ENCODE results near the gene FAHD1. TPM values are rescaled to one million over a fixed set of nuclear protein-coding genes. Genes with fewer than 3 reads are reported as not detected.
A peak's percentile ranks its signal among the peaks of the same experiment; 100 is the strongest.

The FAHD1 gene
- total RNA-seq (ENCODE audit: unreplicated experiment) = 26.5 TPM
- long read RNA-seq, transcript FAHD1-203 (1 exons, 1,974 nt) = major isoform, 25 of 27 reads
- long read RNA-seq, partial matches to known transcripts = 0 of 27 reads
- long read RNA-seq, other reads (novel, unspliced or antisense) = 1 of 27 reads

- H3K27ac Mint-ChIP-seq (ENCODE audit: unreplicated experiment) = peak within 1 kb of the TSS; percentile 92
Observed at GRCh38 chr16:1826691-1827573, at the start of gene FAHD1, which contains the start of gene HAGH. Gene FAHD1, plus strand, starts transcription at chr16:1827206. Its CDS starts 33 bp downstream, at chr16:1827239. Gene HAGH, minus strand, starts transcription at chr16:1826825. Its CDS starts 38 bp downstream, at chr16:1826787.

DNA sequence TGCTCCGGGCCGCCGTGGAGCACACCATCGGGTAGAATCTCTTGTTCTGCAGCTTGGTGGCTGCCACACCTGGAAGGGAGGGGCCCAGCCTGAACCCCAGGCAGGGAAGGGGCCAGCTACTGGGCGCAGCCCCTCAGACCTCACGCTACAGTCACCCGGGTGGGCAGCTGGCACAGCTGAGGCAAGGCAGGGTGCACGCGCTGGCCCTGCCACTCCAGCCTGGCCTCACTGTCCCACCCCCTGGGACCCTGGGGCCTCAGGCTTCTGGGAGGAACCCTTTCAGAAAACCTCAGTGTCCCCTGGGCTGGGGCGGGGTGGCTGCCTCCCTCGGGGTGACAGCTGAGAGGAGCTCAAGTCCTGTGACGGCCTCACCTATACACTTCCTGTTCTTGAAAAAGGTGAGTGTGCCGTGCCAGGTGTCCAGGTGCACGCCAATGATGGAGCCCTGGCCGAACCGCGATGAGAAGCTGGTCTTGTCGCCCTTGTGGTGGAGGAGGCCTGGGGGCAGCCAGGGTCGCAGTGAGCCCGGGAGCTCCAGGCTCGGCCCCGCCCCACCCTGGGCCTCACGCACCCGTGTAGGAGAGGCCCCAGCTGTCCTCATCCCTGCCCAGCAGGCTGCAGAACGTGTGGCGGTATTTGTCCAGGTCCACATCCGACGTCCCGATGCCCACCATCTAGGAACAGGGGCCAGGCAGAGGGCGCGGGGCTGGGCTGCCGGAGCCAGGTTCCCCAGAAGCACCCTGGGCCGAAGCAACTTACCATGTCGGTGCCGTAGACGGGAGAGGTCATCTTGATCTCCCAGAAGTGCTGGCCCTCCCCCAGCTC lies 49.4 kb upstream of the FAHD1 start:
- H3K27ac Mint-ChIP-seq (ENCODE audit: unreplicated experiment) = no peak overlapping the region
- TF ChIP-seq, protein P1, sequence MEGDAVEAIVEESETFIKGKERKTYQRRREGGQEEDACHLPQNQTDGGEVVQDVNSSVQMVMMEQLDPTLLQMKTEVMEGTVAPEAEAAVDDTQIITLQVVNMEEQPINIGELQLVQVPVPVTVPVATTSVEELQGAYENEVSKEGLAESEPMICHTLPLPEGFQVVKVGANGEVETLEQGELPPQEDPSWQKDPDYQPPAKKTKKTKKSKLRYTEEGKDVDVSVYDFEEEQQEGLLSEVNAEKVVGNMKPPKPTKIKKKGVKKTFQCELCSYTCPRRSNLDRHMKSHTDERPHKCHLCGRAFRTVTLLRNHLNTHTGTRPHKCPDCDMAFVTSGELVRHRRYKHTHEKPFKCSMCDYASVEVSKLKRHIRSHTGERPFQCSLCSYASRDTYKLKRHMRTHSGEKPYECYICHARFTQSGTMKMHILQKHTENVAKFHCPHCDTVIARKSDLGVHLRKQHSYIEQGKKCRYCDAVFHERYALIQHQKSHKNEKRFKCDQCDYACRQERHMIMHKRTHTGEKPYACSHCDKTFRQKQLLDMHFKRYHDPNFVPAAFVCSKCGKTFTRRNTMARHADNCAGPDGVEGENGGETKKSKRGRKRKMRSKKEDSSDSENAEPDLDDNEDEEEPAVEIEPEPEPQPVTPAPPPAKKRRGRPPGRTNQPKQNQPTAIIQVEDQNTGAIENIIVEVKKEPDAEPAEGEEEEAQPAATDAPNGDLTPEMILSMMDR (IDR thresholded peaks at IDR 0.05; ENCODE audit: partially characterized antibody, unreplicated experiment) = no peak
- peak; percentile 16 for DNase-seq
- peaks cover 11% of the 10 kb centered on the region for H3K4me1 Mint-ChIP-seq (ENCODE audit: low read depth, unreplicated experiment)
- H3K4me3 Mint-ChIP-seq (ENCODE audit: unreplicated experiment) = no peak overlapping the region
- peaks cover 6% of the 10 kb centered on the region for H3K9me3 Mint-ChIP-seq (ENCODE audit: unreplicated experiment)
- no peaks in the 10 kb centered on the region for H3K36me3 Mint-ChIP-seq (ENCODE audit: unreplicated experiment)
- peaks cover 17% of the 10 kb centered on the region for H3K27me3 Mint-ChIP-seq (ENCODE audit: unreplicated experiment)

More at GRCh38 chr16:1826691-1827573, at the start of gene FAHD1, which contains the start of gene HAGH:
- peak; percentile 92 for DNase-seq
- Mint-ChIP-seq H3K27me3 (ENCODE audit: unreplicated experiment) (peaks cover 2% of the 10 kb centered on the region), H3K4me3 (ENCODE audit: unreplicated experiment) (peak within 1 kb of the TSS; percentile 95), H3K4me1 (ENCODE audit: low read depth, unreplicated experiment) (peaks cover 18% of the 10 kb centered on the region), H3K36me3 (ENCODE audit: unreplicated experiment) (no peaks in the 10 kb centered on the region), H3K9me3 (ENCODE audit: unreplicated experiment) (peaks cover 9% of the 10 kb centered on the region)
- TF ChIP-seq, protein P1 (IDR thresholded peaks at IDR 0.05; ENCODE audit: partially characterized antibody, unreplicated experiment) = no peak

GRCh38 chr16:1778200-1779179 lies 48.5 kb upstream of the FAHD1 start:
- no peaks in the 10 kb centered on the region for H3K36me3 Mint-ChIP-seq (ENCODE audit: unreplicated experiment)
- H3K4me1 Mint-ChIP-seq (ENCODE audit: low read depth, unreplicated experiment) = peaks cover 11% of the 10 kb centered on the region
- TF ChIP-seq, protein P1 (IDR thresholded peaks at IDR 0.05; ENCODE audit: partially characterized antibody, unreplicated experiment) = no peak
- H3K4me3 Mint-ChIP-seq (ENCODE audit: unreplicated experiment) = no peak overlapping the region
- peaks cover 23% of the 10 kb centered on the region for H3K27me3 Mint-ChIP-seq (ENCODE audit: unreplicated experiment)
- DNase-seq = peak; percentile 18
- H3K27ac Mint-ChIP-seq (ENCODE audit: unreplicated experiment) = no peak overlapping the region
- peaks cover 7% of the 10 kb centered on the region for H3K9me3 Mint-ChIP-seq (ENCODE audit: unreplicated experiment)

DNA sequence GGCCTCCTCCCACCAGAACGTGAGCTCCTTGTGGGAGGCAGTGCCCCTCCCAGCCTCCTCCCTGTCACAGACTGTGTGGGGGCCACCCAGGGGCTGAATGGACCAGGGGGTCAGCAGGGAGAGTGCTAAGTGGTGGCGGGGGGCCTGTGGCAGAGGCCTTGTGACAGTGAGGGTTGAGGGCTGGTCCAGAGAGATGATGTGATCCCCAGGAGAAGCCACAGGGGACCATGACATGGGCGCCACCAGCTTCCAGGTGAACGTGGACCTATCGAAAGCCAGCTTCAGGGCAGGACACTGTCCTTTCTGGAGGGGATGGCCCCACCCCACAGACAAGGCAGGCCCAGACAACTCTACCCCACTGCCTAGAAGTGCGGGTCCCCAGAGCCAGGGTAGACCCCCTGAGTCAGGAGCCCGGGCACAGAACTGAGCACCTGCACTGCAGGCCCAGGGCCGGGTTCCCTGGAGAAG lies 47.7 kb upstream of the FAHD1 start:
- H3K4me3 Mint-ChIP-seq (ENCODE audit: unreplicated experiment) = no peak overlapping the region
- H3K36me3 Mint-ChIP-seq (ENCODE audit: unreplicated experiment) = no peaks in the 10 kb centered on the region
- no peak overlapping the region for H3K27ac Mint-ChIP-seq (ENCODE audit: unreplicated experiment)
- H3K27me3 Mint-ChIP-seq (ENCODE audit: unreplicated experiment) = peaks cover 23% of the 10 kb centered on the region
- no peak for DNase-seq
- peaks cover 7% of the 10 kb centered on the region for H3K9me3 Mint-ChIP-seq (ENCODE audit: unreplicated experiment)
- TF ChIP-seq, protein P1 (IDR thresholded peaks at IDR 0.05; ENCODE audit: partially characterized antibody, unreplicated experiment) = no peak
- H3K4me1 Mint-ChIP-seq (ENCODE audit: low read depth, unreplicated experiment) = peaks cover 11% of the 10 kb centered on the region
